ENCODE measurements around the gene TBX6. TPM values are rescaled to one million over a fixed set of nuclear protein-coding genes. Genes with fewer than 3 reads are reported as not detected.

TBX6 gene
- total RNA-seq, 1 donor from 2014 or later, result 6.4 TPM

DNA sequence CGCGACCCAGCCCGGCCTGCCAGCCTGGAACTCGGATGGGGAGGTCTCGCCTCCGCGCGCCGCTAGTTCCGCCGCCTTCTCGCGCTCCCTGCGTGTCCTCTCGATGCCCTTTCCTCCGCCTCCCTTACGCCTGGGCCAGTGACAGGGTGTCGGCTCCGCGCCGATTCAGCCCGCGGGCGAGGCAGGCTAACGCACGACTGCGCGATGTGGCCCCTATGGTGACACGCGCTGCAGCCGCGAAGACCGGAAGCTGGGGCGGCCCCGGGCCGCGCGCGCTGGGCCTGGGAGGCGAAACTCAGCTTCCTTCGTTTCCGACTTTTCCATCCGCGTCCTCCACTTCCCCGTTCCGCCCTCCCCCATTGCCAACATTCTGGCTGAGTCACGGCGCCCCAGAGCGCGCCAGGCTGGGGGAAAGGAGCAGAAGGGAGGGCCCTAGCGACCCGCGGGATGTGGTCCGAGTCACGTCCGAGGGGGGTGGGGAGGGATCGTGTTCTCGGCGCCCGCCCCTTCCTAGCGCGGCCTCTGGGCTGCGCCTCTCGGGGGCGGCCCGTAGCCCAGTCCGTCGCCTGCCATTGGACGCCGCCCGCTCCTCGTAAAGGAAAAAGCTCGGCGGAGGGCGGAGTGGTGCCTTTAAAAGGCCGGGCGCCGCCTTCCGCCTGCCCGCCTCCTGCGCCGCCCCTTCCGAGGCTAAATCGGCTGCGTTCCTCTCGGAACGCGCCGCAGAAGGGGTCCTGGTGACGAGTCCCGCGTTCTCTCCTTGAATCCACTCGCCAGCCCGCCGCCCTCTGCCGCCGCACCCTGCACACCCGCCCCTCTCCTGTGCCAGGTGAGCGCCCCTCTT is 26.4 kb downstream of the TBX6 start, which contains the start of gene ALDOA:
Gene ALDOA (plus strand): TSS at position 659 of the 841 bp plus-strand sequence. CDS start 1,138 bp downstream, outside the sequence.
- H3K9me3 ChIP-seq, result no peaks in the 10 kb centered on the region
- DNase-seq (ENCODE audit: extremely low spot score in 2 of 2), result peak in 1 of 2 donors; percentile 98
- TF ChIP-seq POLR2A (IDR thresholded peaks at IDR 0.05) (peak; percentile 30 to 97), POLR2AphosphoS5 (IDR thresholded peaks at IDR 0.05; ENCODE audit: insufficient read depth in 1 of 2, low read depth in 1 of 2) (peak; percentile 93 to 99)
- TF ChIP-seq, protein P1, sequence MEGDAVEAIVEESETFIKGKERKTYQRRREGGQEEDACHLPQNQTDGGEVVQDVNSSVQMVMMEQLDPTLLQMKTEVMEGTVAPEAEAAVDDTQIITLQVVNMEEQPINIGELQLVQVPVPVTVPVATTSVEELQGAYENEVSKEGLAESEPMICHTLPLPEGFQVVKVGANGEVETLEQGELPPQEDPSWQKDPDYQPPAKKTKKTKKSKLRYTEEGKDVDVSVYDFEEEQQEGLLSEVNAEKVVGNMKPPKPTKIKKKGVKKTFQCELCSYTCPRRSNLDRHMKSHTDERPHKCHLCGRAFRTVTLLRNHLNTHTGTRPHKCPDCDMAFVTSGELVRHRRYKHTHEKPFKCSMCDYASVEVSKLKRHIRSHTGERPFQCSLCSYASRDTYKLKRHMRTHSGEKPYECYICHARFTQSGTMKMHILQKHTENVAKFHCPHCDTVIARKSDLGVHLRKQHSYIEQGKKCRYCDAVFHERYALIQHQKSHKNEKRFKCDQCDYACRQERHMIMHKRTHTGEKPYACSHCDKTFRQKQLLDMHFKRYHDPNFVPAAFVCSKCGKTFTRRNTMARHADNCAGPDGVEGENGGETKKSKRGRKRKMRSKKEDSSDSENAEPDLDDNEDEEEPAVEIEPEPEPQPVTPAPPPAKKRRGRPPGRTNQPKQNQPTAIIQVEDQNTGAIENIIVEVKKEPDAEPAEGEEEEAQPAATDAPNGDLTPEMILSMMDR (IDR thresholded peaks at IDR 0.05), result peak in 1 of 3 experiments; percentile 5
- peak within 1 kb of the TSS; percentile 99 for H3K27ac ChIP-seq
- intact Hi-C loops (cut with DNase I), result loop anchor here (5.0 to 10.0 kb wide), 2 partner anchors 253 to 339 kb away; partner anchors contain the start of genes PRRT2 and ZNF771
- peaks cover 0 to 33% of the 10 kb centered on the region in 2 donors for H3K36me3 ChIP-seq
- no peaks in the 10 kb centered on the region for H3K27me3 ChIP-seq
- peaks cover 65% of the 10 kb centered on the region for H3K4me1 ChIP-seq
- H3K4me3 ChIP-seq, result peak within 1 kb of the TSS; percentile 90 to 100

DNA sequence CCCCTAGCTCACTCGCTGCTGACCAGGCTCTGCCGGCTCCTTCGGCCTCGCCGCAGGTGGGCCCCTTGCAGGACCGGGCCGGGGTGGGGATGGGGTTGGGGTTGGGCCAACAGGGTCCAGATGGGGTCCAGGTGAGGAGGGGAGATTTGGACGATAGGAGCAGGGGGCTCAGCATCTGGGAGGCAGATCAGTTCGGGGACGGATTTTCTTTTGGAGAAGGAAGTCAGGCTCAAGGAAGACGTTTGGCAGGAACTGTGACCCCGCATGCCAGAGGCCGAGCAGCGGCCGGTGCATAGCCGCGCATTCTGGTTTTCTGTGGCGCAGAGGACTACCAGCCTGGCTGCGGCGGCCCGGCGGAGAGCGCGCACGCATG is 27.0 kb downstream of the TBX6 start:
- no peak for DNase-seq (ENCODE audit: extremely low spot score in 2 of 2)

DNA sequence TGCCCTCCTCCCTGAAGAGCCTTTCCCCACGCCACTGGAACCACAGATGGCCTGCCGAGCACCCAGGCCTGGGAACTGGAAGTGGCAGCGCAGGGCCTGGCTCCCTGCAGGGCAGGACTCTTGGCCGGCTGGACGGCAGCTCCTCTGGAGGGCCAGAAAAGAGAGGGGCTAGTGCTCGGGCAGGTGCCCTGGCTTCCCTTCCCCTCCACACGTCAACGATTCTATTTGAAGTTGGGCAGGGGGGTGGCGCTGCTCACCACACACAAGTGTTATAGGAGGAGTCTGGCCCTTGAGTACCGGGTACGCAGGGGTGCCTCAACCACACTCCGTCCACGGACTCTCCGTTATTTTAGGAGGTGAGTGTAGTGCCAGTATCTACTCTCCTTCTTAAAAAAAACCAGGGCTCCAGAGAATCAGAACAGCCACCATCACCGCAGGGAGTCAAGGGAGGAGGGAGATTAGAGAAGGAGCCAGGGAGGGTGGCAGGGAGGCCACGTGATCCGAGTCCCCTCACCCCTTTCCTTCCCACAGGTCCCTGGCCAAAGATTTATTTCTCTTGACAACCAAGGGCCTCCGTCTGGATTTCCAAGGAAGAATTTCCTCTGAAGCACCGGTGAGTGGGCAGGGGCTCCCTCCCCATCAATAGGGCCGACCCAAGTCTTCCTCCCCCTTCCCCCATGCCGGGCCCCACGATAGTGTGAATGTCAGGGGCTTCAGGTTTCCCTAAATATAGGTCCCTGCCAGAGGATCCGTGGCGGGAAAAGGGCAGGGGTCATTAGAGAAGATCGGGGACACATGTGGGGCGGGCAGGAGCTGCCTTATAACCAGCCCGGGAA is 27.6 kb downstream of the TBX6 start:
- Histone ChIP-seq H3K27me3 (no peaks in the 10 kb centered on the region), H3K27ac (peak overlapping the region; percentile 99), H3K4me1 (peaks cover 53% of the 10 kb centered on the region), H3K9me3 (no peaks in the 10 kb centered on the region), H3K36me3 (peaks cover 0 to 24% of the 10 kb centered on the region in 2 donors), H3K4me3 (peak overlapping the region; percentile 90 to 100)
- intact Hi-C loops (cut with DNase I), result loop anchor here (10.0 kb wide), 1 partner anchor 341 kb away; the partner anchor contains the start of gene ZNF771
- TF ChIP-seq, protein P1 (IDR thresholded peaks at IDR 0.05), result peak in 2 of 3 experiments; percentile 13 to 54
- no peak for TF ChIP-seq POLR2A (IDR thresholded peaks at IDR 0.05)
- TF ChIP-seq POLR2AphosphoS5 (IDR thresholded peaks at IDR 0.05; ENCODE audit: insufficient read depth in 1 of 2, low read depth in 1 of 2), result peak; percentile 53 to 61
- DNase-seq (ENCODE audit: extremely low spot score in 2 of 2), result no peak

More for the DNA sequence above, 27.0 kb downstream of the TBX6 start:
- Histone ChIP-seq H3K4me1 (peaks cover 59% of the 10 kb centered on the region), H3K27me3 (no peaks in the 10 kb centered on the region), H3K4me3 (peak overlapping the region; percentile 90 to 100), H3K27ac (peak overlapping the region; percentile 99), H3K36me3 (peaks cover 0 to 27% of the 10 kb centered on the region in 2 donors), H3K9me3 (no peaks in the 10 kb centered on the region)
- intact Hi-C loops (cut with DNase I), result loop anchor here (5.0 to 10.0 kb wide), 2 partner anchors 252 to 340 kb away; partner anchors contain the start of genes PRRT2 and ZNF771
- TF ChIP-seq, protein P1 (IDR thresholded peaks at IDR 0.05), result no peak
- TF ChIP-seq POLR2AphosphoS5 (IDR thresholded peaks at IDR 0.05; ENCODE audit: insufficient read depth in 1 of 2, low read depth in 1 of 2), result no peak
- no peak for TF ChIP-seq POLR2A (IDR thresholded peaks at IDR 0.05)

DNA sequence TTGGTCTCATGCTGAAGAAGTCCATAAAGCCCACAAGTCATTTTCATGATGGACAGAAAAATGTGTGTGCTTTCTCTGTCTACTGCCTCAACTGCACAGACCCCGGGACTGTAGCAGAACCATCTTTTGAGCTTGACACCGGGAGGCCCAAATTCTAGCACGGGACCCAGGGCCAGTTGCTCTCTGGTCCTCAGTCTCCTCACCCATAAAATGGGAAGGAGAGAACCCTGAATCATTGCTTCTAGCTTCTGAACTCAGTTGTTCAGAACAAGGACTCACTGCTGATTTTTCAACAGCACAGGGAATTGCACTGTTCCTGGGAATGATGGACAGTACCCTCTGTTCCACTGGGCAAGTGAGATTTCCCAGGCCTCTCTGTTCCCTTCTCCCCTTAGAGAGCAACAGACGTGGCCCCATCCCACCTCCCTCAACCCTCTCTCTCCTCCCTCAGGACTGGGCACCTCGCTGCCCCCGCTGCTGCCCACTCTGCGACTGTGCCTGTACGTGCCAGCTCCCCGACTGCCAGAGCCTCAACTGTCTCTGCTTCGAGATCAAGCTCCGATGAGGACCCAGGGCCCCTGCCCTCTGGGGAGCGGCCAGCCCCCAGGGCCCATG is 28.3 kb downstream of the TBX6 start:
- TF ChIP-seq, protein P1 (IDR thresholded peaks at IDR 0.05), result no peak
- no peak for TF ChIP-seq POLR2A (IDR thresholded peaks at IDR 0.05)
- no peak for TF ChIP-seq POLR2AphosphoS5 (IDR thresholded peaks at IDR 0.05; ENCODE audit: insufficient read depth in 1 of 2, low read depth in 1 of 2)
- Histone ChIP-seq H3K27me3 (no peaks in the 10 kb centered on the region), H3K9me3 (no peaks in the 10 kb centered on the region), H3K4me1 (peaks cover 46% of the 10 kb centered on the region), H3K4me3 (peak overlapping the region; percentile 90 to 100), H3K36me3 (peaks cover 0 to 17% of the 10 kb centered on the region in 2 donors), H3K27ac (peak overlapping the region; percentile 99)
- no peak for DNase-seq (ENCODE audit: extremely low spot score in 2 of 2)
- intact Hi-C loops (cut with DNase I), result loop anchor here (10.0 kb wide), 1 partner anchor 341 kb away; the partner anchor contains the start of gene ZNF771

Measured in vagina (tissue), 2 donors.